ENCODE data around the gene TJP3.

TJP3 gene

GRCh38 chr19:3670796-3671679 lies 37.1 kb upstream of the TJP3 start:
- DNase-seq, result no peak

- no peak for DNase-seq
Measured at GRCh38 chr19:3671680-3672574, 36.3 kb upstream of the TJP3 start.

DNA sequence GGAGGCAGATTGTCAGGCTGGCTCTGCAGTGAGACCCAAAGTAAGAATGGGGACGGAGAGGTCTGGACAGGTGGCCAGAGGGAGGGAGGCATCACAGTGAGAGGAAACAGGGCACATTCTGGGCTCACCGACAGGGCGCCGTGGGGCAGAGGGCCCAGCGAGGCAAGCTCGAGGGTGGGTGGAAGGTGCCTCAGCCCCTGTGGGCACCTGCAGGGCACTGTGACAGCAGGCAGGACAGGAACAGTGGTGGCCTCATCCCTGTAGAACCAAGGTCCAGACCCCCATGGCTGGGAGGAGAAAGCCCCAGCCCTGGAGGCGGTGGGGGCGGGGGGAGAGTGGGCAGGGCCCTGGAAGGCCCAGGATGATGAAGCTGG lies 35.6 kb upstream of the TJP3 start:
- DNase-seq, result no peak

- no peak for DNase-seq
Measured at GRCh38 chr19:3672993-3673392, 35.2 kb upstream of the TJP3 start.

DNA sequence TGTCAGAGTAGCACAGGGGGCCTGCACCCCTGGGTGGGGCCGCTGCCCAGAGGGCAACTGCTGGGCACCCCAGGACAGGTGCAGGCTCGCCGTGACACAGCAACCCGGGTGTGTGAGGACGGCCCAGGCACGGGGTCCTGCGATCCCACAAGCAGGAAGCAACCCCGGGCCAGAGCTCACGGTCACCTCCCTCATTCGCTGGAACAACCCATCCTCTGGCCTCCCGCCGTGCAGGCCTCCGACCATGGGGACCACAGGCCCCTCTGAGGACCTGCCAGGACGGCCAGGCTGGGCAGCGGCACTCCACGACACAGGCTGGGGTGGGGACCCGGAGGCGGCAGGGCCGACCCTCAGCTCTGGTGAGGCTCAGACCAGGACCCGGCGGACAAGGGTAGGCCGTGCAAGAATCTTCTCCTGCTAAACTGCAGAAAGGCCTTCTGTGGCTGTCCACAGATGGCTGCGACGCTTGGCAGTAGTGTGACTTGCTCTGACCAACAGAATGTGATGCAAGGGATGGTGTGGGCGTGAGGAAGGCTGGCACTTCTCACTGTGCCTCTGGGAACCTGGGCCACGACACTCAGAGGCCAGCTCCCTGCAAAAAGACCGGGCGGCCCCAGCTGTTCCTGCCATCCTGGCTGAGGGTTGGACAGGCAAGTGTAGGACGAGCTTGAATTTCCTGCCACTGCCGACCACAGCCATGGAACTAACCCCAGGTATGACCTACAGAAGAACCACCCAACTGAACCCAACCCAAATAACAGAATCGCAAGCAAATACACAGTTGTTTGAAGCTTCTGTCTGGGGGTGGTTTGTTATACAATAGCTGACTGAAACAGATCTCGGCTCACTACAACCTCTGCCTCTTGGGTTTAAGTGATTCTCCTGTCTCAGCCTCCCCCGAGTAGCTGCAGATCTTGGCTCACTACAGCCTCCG lies 34.4 kb upstream of the TJP3 start:
- no peak for DNase-seq

- no peak for DNase-seq
Measured at GRCh38 chr19:3674784-3675543, 33.2 kb upstream of the TJP3 start.

DNA sequence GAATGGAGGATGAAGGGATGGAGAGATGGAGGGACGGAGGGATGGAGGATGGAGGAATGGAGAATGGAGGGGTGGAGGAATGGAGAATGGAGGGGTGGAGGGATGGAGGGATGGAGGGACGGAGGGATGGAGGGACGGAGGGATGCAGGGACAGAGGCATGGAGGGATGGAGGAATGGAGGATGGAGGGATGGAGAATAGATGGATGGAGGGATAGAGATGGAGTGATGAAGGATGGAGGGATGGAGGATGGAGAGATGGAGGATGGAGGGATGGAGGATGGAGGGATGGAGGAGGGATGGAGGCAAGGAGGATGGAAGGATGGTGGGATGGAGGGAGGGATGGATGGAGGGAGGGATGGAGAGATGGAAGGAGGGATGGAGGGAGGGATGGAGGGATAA lies 30.0 kb upstream of the TJP3 start:
- DNase-seq, result no peak

GRCh38 chr19:3679138-3679537 lies 29.0 kb upstream of the TJP3 start:
- DNase-seq, result no peak

- no peak for DNase-seq
Measured at GRCh38 chr19:3679581-3679980, 28.6 kb upstream of the TJP3 start.

DNA sequence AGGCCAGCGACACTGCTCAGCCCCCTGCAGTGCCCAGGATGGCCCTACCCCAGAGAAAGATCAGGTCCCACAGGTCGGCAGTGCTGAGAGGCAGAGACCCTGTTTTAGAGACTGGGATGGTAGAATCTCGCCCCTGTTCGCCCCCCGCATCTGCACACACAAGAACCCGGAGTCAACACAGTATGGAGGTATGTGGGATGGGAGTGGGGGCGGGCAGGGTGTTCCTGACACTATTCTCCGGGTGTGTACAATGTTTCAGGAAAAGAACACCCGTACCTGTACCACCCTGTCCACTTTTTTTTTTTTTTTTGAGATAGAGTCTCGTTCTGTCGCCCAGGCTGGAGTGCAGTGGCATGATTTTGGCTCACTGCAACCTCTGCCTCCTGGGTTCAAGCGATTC lies 27.2 kb upstream of the TJP3 start:
- no peak for DNase-seq

DNA sequence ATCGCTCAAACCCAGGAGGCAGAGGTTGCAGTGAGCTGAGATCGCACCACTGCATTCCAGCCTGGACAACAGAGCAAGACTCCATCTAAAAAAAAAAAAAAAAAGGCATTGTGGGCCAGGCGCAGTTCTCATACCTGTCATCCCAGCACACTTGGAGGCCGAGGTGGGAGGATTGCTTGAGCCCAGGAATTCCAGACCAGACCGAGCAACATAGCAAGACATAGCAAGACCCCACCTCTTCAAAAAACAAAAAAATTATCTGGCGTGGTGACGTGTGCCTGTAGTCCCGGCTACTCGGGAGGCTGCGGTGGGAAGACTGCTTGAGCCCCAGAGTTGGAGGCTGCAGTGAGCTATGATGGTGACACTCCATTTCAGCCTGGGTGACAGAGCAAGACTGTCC lies 25.9 kb upstream of the TJP3 start:
- no peak for DNase-seq

DNA sequence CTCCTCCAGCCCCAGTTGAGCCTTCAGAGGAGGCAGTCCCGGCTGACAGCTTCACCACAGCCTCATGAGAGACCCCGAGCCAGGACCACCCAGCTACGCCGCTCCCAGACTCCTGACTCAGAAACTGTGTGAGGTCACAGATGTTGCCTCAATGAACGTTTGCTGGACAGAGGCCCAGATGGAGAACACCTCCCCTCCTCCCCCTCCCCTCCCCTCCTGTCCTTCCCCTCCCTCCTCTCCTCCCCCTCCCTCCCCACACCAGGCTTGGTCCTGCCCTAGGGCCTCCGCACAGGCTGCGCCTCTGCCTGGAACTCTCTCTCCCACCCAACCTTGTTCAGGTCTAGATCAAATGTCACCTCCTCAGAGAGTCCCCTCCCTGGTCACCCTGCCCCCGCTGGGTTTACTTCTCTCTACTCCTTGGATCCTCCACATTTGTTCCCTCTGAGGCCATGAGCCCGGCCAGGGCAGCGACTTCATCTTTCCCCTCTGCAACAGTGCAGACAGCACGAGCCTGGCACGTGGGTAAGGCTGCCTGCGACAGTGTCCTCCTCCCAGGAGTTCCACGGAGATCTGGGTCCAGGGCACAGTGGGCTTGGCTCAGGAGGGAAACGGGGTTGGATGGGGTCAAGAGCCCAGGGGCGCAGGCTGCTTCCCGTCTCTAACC lies 25.3 kb upstream of the TJP3 start:
- DNase-seq, result no peak

DNA sequence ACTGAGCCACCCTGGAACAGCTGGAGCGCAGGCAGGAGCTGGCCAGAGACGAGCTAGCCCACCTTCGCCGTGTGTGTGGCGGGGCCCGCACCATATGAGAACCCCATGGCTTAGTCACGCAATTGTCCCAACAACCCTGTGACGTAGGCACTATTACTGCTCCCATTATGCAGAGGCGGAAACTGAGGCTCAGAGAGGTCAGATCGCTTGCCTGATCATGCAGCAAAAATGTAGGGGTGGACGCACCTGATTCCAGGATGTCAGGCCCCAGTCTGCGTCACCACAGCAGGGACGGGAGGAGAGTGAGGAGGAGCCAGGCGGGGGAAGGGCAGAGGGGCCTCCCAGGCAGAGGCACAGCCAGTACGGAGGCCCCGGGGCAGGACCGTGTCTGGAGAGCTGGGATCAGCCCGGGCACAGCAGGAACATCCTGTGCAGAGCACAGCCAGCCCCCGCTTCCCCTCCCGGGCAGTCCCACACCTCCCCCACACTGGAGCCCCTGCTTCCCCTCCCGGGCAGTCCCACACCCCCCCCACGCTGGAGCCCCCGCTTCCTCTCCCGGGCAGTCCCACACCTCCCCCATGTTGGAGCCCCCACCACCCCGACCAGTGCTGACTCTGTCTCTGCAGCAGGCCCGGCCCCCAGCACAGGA lies 24.7 kb upstream of the TJP3 start:
- DNase-seq, result no peak

GRCh38 chr19:3684054-3684816 lies 23.9 kb upstream of the TJP3 start:
- no peak for DNase-seq

DNA sequence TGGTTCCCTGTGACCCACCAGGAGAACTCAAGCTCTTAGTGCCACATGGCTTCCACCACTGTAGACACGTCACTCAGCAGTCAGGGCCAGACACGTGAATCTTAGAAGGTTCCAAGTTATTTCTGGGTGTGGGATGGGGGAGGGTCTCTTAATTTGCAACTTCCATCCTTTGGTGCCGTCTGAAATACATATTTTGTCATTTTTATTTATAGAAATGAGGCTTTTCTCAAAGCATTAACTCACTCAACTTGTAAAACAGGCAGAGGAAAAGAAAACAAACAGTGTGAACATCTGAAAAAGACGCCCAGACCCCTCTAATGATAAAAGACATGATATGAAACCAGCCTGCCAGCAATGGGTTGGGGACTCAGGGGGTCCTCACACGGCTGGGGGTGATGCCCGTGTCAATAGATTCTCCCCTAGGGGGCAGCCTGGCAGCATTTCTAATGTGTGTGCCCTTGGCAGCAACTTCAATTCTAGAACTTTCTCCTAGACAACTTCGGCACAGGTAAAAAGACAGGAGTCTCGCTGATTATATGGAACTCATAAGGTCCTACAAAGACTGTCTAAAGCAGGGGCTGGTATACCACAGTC lies 23.3 kb upstream of the TJP3 start:
- DNase-seq, result no peak

DNA sequence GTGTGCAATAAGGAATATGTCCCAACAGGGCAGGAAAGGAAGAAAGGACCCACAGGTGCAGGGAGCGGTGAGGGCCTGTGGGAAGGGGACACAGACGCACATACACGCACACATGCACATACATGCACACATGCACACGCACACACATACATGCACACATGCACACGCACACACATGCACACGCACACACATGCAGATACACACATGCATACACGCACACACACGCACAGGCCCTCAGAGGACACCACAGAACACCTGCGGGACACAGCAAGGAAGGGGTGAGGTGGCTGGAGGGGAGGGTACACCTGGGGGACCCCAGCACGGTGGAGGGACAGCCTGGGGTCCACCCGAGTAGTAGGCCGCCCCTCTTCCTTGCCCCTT lies 20.8 kb upstream of the TJP3 start:
- DNase-seq, result no peak

DNA sequence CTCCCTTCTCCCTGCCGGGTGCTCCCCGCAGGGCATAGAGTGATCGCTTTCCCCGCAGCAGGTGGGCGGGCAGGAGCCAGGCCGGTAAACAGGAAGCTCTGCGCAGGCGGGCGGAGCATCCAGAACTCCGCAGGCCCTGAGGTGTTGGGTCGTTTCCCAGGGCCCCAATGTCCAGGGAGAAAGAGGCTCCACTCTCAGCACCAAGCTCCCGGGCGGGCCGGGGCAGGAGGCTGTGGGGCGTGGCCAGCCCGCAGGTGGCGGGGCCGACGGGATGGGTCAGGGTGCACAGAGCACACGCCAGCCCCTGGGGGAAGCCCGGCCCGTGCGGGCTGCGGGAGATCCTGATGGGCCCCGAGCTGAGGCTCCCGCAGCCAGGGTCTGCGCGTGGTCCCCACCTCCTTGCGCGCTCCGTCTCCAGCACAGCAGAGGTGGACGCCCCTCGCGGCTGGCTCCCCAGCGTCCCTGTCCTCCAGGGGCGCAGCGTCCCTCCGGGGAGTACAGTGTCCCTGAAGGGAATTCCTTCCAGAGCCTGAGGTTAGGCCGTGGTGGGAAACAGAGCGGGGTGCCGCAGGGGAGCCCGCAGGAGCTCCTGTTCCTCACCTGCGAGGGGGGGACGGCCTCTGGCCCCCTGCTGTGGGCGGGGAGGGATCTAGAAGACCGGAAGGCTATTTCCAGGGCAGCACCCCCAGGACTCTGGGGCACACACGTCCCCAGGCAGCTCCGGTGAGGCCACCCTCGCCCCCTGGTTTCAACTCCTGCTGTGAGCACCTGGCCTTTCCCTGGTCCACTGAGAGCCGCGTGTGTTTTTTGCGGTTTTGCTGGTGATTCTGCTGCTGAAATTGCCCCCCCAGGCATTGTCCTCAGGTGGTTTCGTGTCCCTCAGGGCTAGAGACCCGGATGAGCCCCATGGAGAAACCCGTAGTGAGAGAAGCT lies 20.1 kb upstream of the TJP3 start:
- DNase-seq, result no peak

GRCh38 chr19:3690551-3691371 lies 17.4 kb upstream of the TJP3 start:
- no peak for DNase-seq
